Heart left ventricle (tissue), 16 donors: ENCODE results near the gene PRKACA. TPM values are rescaled to one million over a fixed set of nuclear protein-coding genes. Genes with fewer than 3 reads are reported as not detected.

ENCODE experiments used
- ATAC-seq, 4 donors: fragments of 200-7000 bp; cut with Tn5 transposase; one replicate each; pipeline ENCODE4 v1.9.1; 2020 to 2022; ENCODE audit warnings: moderate library complexity in 4 of 4, mild to moderate bottlenecking in 3 of 4, moderate number of reproducible peaks in 1 of 4
- DNase-seq, 5 donors: peaks; one replicate each; pipeline ENCODE4 v3.0.0-alpha.2; 2020
- H3K27ac ChIP-seq, 12 donors: fragments of 200-600 bp; sonication (generic) in 4 of 12; one replicate each; pipeline versions ENCODE4 v1.5.0 to v1.8.0; 2016 to 2022; ENCODE audit warnings: mild to moderate bottlenecking in 2 of 12
- H3K27me3 ChIP-seq, 9 donors: fragments of 200-600 bp; sonication (generic) in 2 of 9; one replicate each; pipeline versions ENCODE4 v1.5.1 to v1.8.0; 2016 to 2022; ENCODE audit warnings: mild to moderate bottlenecking in 3 of 9
- H3K36me3 ChIP-seq, 9 donors: fragments of 200-600 bp; sonication (generic) in 2 of 9; one replicate each; pipeline versions ENCODE4 v1.5.0 to v1.8.0; 2018 to 2022; ENCODE audit warnings: mild to moderate bottlenecking in 2 of 9
- H3K4me1 ChIP-seq, 12 donors: fragments of 200-600 bp; sonication (generic) in 4 of 12; one replicate each; pipeline versions ENCODE4 v1.5.0 to v1.8.0; 2016 to 2022; ENCODE audit warnings: mild to moderate bottlenecking in 3 of 12
- H3K4me3 ChIP-seq, 12 donors: fragments of 200-600 bp; sonication (generic) in 4 of 12; one replicate each; pipeline versions ENCODE4 v1.5.0 to v1.8.0; 2017 to 2022; ENCODE audit warnings: mild to moderate bottlenecking in 9 of 12, moderate library complexity in 4 of 12
- H3K9me3 ChIP-seq, 12 donors: fragments of 200-600 bp; sonication (generic) in 4 of 12; one replicate each; pipeline versions ENCODE4 v1.5.0 to v1.8.0; 2016 to 2022; ENCODE audit warnings: mild to moderate bottlenecking in 1 of 12
- POLR2A ChIP-seq, 2 donors: fragments of 450-650 bp; IDR thresholded peaks; one replicate each; pipeline ENCODE4 v1.6.1; 2017; ENCODE audit warnings: antibody characterized with exemption in 2 of 2, mild to moderate bottlenecking in 2 of 2, moderate library complexity in 2 of 2
- WGBS, 4 donors: extraction: QIAGEN DNeasy Blood & Tissue Kit in 2 of 4; methylation state at CpG; one replicate each; pipeline versions ENCODE4 v1.1.5 to v1.1.7; 2013 to 2018; 5-methylcytosine and 5-hydroxymethylcytosine counted together
- intact Hi-C, 10 donors: fragments of 100-400 bp; cut with DNase I; formaldehyde crosslinking; loops; one replicate each; pipeline versions ENCODE4 v1.11.1 to v1.14.2; 2022
- polyA plus RNA-seq, 2 donors: library from polyadenylated mRNA; stranded (reverse); fragments of 200-250 nt; gene quantifications; one replicate each; pipeline ENCODE4 v1.2.3, GENCODE V29; 2013
- total RNA-seq, 9 donors: library from RNA; depleted of rRNA in 2 of 9; stranded (reverse); fragments of >200 nt in 2 of 9; fragmentation: NEBNext Ultra II Directional in 3 of 9; extraction: Animal tissue kit (Norgen Biotek cat#: 25700) in 3 of 9; gene quantifications; one replicate each; pipeline versions ENCODE4 v1.1.0 to v1.2.4, GENCODE V29; 2016 to 2023
- TF ChIP-seq, protein P1 (sequence below), 12 donors: fragments of 200-600 bp; sonication (generic) in 4 of 12; IDR thresholded peaks; one replicate each; pipeline versions ENCODE4 v1.5.0 to v1.8.0; 2018 to 2022; ENCODE audit warnings: antibody characterized with exemption in 12 of 12, mild to moderate bottlenecking in 5 of 12
- donor health status: ischemic (EF 13 %, LVEDD 7.1; RV severe dilation, severe dysfunction).
- donor health status: healthy with polysubstance abuse.
- donor health status: DM: no; HTN: yes; CAD: no.
- donor health status: DM: no; HTN: no; CAD: no.
- donor health status: ischemic (EF 25% LVEDD 6.9; RV normal size, moderate dysfunction).
- donor health status: ischemic (EF 25% LVEDD 5.7; RV mildly dilated, moderate dysfunction).
- donor health status: healthy.
- donor health status: DM: yes; HTN: yes; CAD: no.
- donor health status: ischemic (EF 35%, LVEDD 5.7; RV mildly dilated, moderate dysfunction).
- donor health status: nonischemic (EF 11% LVEDD 7.7; RV severe dilation, severe dysfunction).
- donor health status: DM: yes; HTN: yes; CAD: no.
- donor health status: PGD.
- donor health status: ischemic (EF 29% LVEDD 5.4; RV normal size, mild dysfunction).
- donor health status: nonischemic (EF 23%, LVEDD 6.1; RV moderate dilation, normal function).

PRKACA gene
- total and polyA plus RNA-seq, 11 donors = 216 to 554 (median 454) TPM

DNA sequence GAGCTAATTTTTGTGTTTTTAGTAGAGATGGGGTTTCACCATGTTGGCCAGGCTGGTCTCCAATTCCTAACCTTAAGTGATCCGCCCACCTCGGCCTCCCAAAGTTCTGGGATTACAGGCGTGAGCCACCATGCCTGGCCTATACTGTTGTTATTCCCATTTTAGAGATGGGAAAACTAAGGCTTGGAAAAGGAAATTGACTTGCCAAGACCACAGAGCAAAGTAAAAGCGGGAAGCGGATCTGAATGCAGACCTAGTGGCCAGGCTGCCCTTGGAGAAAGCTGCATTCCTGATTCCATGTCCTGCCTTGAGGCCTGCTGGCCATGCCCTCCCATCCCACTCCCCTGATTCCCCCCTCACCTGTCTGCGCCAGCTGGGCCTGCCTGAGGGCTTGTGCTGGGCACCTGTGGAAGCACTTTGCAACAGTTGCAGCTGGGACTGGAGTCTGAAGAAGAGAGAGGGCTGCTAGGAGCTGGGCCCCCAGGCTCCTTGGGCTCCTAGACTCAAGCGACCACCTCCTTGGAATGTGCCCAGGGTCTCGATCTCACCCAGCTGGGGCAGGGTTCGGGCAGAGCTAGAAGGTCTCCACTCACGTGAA is 61.4 kb downstream of the PRKACA start:
- H3K27ac ChIP-seq = no peak overlapping the region
- DNase-seq (no peak), ATAC-seq (no peak)
- TF ChIP-seq, protein P1, sequence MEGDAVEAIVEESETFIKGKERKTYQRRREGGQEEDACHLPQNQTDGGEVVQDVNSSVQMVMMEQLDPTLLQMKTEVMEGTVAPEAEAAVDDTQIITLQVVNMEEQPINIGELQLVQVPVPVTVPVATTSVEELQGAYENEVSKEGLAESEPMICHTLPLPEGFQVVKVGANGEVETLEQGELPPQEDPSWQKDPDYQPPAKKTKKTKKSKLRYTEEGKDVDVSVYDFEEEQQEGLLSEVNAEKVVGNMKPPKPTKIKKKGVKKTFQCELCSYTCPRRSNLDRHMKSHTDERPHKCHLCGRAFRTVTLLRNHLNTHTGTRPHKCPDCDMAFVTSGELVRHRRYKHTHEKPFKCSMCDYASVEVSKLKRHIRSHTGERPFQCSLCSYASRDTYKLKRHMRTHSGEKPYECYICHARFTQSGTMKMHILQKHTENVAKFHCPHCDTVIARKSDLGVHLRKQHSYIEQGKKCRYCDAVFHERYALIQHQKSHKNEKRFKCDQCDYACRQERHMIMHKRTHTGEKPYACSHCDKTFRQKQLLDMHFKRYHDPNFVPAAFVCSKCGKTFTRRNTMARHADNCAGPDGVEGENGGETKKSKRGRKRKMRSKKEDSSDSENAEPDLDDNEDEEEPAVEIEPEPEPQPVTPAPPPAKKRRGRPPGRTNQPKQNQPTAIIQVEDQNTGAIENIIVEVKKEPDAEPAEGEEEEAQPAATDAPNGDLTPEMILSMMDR (IDR thresholded peaks at IDR 0.05) = no peak
- no peak for TF ChIP-seq POLR2A (IDR thresholded peaks at IDR 0.05)
- H3K9me3 ChIP-seq = peaks cover 0 to 9% (median 0%) of the 10 kb centered on the region in 12 donors
- peaks cover 0 to 18% (median 2%) of the 10 kb centered on the region in 12 donors for H3K4me1 ChIP-seq
- 89 to 96% (median 95%) methylated on average over 7 to 10 of the region's 10 CpGs for WGBS, 4 donors
- H3K27me3 ChIP-seq = peaks cover 5 to 31% (median 28%) of the 10 kb centered on the region in 9 donors
- peaks cover 0 to 10% (median 0%) of the 10 kb centered on the region in 9 donors for H3K36me3 ChIP-seq
- H3K4me3 ChIP-seq = no peak overlapping the region
- intact Hi-C loops = loop anchor here in 1 of 10 donors (10.0 kb wide), 1 partner anchor 171 kb away; no protein-coding TSS in a partner anchor

DNA sequence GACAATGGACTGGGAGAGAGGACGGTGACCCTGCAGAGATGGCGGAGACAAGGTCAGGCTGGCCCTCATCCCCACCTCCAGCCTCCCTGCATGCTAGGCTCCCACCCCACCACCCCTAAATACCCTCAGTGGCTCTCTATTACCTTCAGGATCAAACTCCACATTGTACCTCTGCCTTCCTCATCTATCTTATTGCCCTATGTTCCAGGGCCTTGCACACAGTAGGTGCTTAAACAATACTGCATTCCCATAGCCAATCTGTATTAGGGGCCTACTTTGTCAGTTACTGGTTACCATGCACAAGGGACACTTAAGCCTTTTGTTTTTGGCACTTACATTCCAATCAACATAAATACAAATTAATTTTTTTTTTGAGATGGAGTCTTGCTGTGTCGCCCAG is 62.2 kb downstream of the PRKACA start:
- H3K4me1 ChIP-seq = peaks cover 0 to 18% (median 2%) of the 10 kb centered on the region in 12 donors
- no peak for ATAC-seq

DNA sequence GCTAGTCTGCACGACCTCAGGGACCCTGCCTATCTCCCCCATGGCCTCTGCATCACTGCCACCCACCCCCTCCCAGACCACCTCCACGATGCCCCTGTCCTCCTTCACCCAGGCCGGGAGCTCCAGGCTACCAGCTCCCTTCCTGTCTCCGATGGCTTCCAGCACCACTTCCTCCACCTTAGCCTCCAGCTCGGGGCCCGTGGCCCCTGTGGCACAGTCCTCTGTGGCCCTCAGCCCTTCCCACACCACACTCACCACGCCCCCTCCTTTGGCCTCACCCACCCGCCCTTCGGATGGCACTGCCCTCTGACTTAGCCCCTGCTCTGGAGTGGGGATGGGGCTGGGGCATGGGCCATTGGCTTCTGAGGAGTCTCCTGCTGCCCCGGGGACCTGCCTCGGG is 62.8 kb downstream of the PRKACA start:
- 58 to 65% (median 63%) methylated on average over 11 of the region's 11 CpGs for WGBS, 4 donors
- no peak overlapping the region for H3K27ac ChIP-seq
- H3K36me3 ChIP-seq = peaks cover 0 to 24% (median 0%) of the 10 kb centered on the region in 9 donors
- DNase-seq = no peak
- H3K4me3 ChIP-seq = no peak overlapping the region
- no peak for TF ChIP-seq POLR2A (IDR thresholded peaks at IDR 0.05)
- intact Hi-C loops = loop anchor here in 2 of 10 donors (5.0 to 10.0 kb wide), 2 partner anchors 170 to 172 kb away; no protein-coding TSS in a partner anchor
- peaks cover 0 to 18% (median 2%) of the 10 kb centered on the region in 12 donors for H3K4me1 ChIP-seq
- peaks cover 3 to 21% (median 13%) of the 10 kb centered on the region in 9 donors for H3K27me3 ChIP-seq
- H3K9me3 ChIP-seq = peaks cover 0 to 9% (median 0%) of the 10 kb centered on the region in 12 donors
- no peak for ATAC-seq

More for the DNA sequence above, 62.2 kb downstream of the PRKACA start:
- TF ChIP-seq, protein P1 (IDR thresholded peaks at IDR 0.05) = no peak
- no peak for TF ChIP-seq POLR2A (IDR thresholded peaks at IDR 0.05)
- Histone ChIP-seq H3K27me3 (peaks cover 5 to 27% (median 20%) of the 10 kb centered on the region in 9 donors), H3K9me3 (peaks cover 0 to 9% (median 0%) of the 10 kb centered on the region in 12 donors), H3K36me3 (peaks cover 0 to 18% (median 0%) of the 10 kb centered on the region in 9 donors), H3K27ac (no peak overlapping the region), H3K4me3 (no peak overlapping the region)
- WGBS, 4 donors = 88 to 92% (median 91%) methylated on average over 3 of the region's 3 CpGs
- DNase-seq = no peak
- intact Hi-C loops = loop anchor here in 1 of 10 donors (10.0 kb wide), 1 partner anchor 171 kb away; no protein-coding TSS in a partner anchor

DNA sequence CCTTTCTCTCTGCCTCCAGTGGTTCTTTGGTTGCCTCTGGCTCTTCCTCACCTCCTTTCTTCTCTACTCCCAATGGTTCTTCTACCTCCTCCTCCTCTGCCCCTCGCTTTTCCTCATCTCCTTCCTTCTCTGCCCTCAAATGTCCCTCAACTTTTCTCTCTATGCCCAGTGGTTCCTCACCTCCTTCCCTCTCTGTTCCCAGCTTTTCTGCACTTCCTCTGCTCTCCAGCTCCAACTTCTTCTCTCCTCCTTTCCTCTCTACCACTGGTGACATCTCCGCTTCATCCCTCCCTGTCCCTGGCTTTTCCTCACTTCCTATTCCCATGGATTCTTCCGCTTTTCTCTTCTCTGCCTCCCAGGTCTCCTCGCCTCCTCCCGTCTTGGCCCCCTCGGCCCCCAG is 63.5 kb downstream of the PRKACA start:
- no peak for ATAC-seq
- WGBS, 4 donors = 73 to 83% (median 81%) methylated on average over 6 of the region's 6 CpGs
- DNase-seq = no peak
- H3K27ac ChIP-seq = no peak overlapping the region
- H3K36me3 ChIP-seq = peaks cover 0 to 27% (median 0%) of the 10 kb centered on the region in 9 donors
- H3K4me1 ChIP-seq = peaks cover 0 to 16% (median 2%) of the 10 kb centered on the region in 12 donors
- H3K9me3 ChIP-seq = peaks cover 0 to 9% (median 0%) of the 10 kb centered on the region in 12 donors
- intact Hi-C loops = loop anchor here in 2 of 10 donors (5.0 to 10.0 kb wide), 2 partner anchors 169 to 172 kb away; no protein-coding TSS in a partner anchor
- H3K27me3 ChIP-seq = peaks cover 0 to 15% (median 9%) of the 10 kb centered on the region in 9 donors
- TF ChIP-seq POLR2A (IDR thresholded peaks at IDR 0.05) = no peak
- TF ChIP-seq, protein P1 (IDR thresholded peaks at IDR 0.05) = no peak
- no peak overlapping the region for H3K4me3 ChIP-seq
